ENCODE measurements around the gene MAGED1. TPM values are rescaled to one million over a fixed set of nuclear protein-coding genes. Genes with fewer than 3 reads are reported as not detected.

The MAGED1 gene
- total RNA-seq, 1 experiment from 2014 or later, result 128 TPM

DNA sequence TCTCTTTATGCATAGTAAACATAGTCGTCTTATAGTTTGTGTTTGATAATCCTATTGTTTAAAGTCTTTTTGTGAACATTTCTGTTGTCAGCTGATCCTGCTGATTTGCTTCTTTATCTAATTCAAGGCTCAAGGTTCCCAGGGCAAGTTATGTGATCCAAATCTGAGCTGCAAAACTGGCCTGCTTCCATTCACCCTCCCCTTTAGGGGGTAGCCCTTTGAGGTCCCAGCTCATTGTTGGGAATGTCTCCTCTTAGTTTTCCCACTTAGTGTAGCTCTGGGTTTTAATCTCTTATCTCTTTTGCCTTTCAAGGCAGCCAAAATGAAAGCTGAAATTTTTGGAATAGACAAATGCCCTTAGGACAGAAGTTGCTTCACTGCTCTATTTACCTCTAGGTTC, 40.2 kb upstream of the MAGED1 start:
- no peak overlapping the region for H3K4me3 ChIP-seq (ENCODE audit: low read length)
- ChIA-PET CTCF (no interaction called here), POLR2A (ENCODE audit: unreplicated experiment) (no interaction called here)
- H4K20me1 ChIP-seq (ENCODE audit: low read length), result 0 out of 2 replicates have a peak, but pooled peaks cover 4% of the 10 kb centered on the region
- no peak for ATAC-seq
- no peak overlapping the region for H3K4me2 ChIP-seq (ENCODE audit: low read length)
- no peaks in the 10 kb centered on the region for H3F3A ChIP-seq (ENCODE audit: low read length, unreplicated experiment)
- no peaks in the 10 kb centered on the region for H3K27me3 ChIP-seq (ENCODE audit: low read length)
- H3K4me1 ChIP-seq (ENCODE audit: insufficient read depth, low read length), result no peaks in the 10 kb centered on the region
- H3K9me3 ChIP-seq (ENCODE audit: low read length), result no peaks in the 10 kb centered on the region
- no peak overlapping the region for H2AFZ ChIP-seq (ENCODE audit: low read length)
- peaks cover 3% of the 10 kb centered on the region for H3K36me3 ChIP-seq (ENCODE audit: low read depth, low read length)
- no peak overlapping the region for H3K9ac ChIP-seq (ENCODE audit: low read length)
- no TSS peak for BruUV-seq (replicated peaks)
- H3K27ac ChIP-seq (ENCODE audit: low read length), result no peak overlapping the region
- no peak for DNase-seq
- no peaks in the 10 kb centered on the region for H3K9me2 ChIP-seq (replicated peaks; ENCODE audit: low read length)
- no peaks in the 10 kb centered on the region for H3K79me2 ChIP-seq (ENCODE audit: low read length)
- TF ChIP-seq EZH2phosphoT487 (IDR thresholded peaks at IDR 0.05; ENCODE audit: borderline replicate concordance, low read length) (no peak), EZH2 (IDR thresholded peaks at IDR 0.05; ENCODE audit: low read length, unreplicated experiment) (no peak)
- TF ChIP-seq, protein P1, sequence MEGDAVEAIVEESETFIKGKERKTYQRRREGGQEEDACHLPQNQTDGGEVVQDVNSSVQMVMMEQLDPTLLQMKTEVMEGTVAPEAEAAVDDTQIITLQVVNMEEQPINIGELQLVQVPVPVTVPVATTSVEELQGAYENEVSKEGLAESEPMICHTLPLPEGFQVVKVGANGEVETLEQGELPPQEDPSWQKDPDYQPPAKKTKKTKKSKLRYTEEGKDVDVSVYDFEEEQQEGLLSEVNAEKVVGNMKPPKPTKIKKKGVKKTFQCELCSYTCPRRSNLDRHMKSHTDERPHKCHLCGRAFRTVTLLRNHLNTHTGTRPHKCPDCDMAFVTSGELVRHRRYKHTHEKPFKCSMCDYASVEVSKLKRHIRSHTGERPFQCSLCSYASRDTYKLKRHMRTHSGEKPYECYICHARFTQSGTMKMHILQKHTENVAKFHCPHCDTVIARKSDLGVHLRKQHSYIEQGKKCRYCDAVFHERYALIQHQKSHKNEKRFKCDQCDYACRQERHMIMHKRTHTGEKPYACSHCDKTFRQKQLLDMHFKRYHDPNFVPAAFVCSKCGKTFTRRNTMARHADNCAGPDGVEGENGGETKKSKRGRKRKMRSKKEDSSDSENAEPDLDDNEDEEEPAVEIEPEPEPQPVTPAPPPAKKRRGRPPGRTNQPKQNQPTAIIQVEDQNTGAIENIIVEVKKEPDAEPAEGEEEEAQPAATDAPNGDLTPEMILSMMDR (conservative IDR thresholded peaks at IDR 0.05; ENCODE audit: low read depth, low read length), result no peak
- intact Hi-C loops (cut with micrococcal nuclease), result loop anchor here (10.0 kb wide), 1 partner anchor 358 kb away; the partner anchor contains the start of gene NUDT11

DNA sequence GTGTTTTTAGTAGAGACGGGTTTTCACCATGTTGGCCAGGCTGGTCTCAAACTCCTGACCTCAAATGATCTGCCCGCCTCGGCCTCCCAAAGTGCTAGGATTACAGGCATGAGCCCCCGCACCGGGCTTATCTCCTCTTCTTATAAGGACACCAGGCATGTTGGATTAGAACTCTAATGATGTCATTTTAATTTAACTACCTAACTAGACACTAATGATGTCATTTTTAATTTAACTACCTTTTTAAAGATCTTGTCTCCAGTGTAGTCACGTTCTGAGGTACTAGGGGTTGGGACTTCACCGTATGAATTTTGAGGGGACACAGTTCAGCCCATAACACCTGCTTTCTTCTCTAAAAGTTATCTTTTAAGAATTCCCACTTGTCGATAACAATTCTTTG, 37.7 kb upstream of the MAGED1 start:
- ChIA-PET POLR2A (ENCODE audit: unreplicated experiment) (no interaction called here), CTCF (no interaction called here)
- ATAC-seq, result no peak
- intact Hi-C loops (cut with micrococcal nuclease), result loop anchor here (10.0 kb wide), 1 partner anchor 361 kb away; the partner anchor contains the start of gene NUDT11
- no TSS peak for BruUV-seq (replicated peaks)
- no peaks in the 10 kb centered on the region for H3K9me3 ChIP-seq (ENCODE audit: low read length)
- H3F3A ChIP-seq (ENCODE audit: low read length, unreplicated experiment), result no peaks in the 10 kb centered on the region
- H3K36me3 ChIP-seq (ENCODE audit: low read depth, low read length), result peaks cover 3% of the 10 kb centered on the region
- no peak for DNase-seq
- no peaks in the 10 kb centered on the region for H3K4me1 ChIP-seq (ENCODE audit: insufficient read depth, low read length)
- no peaks in the 10 kb centered on the region for H3K79me2 ChIP-seq (ENCODE audit: low read length)
- H2AFZ ChIP-seq (ENCODE audit: low read length), result no peak overlapping the region
- TF ChIP-seq EZH2 (IDR thresholded peaks at IDR 0.05; ENCODE audit: low read length, unreplicated experiment) (no peak), EZH2phosphoT487 (IDR thresholded peaks at IDR 0.05; ENCODE audit: borderline replicate concordance, low read length) (no peak)
- TF ChIP-seq, protein P1 (conservative IDR thresholded peaks at IDR 0.05; ENCODE audit: low read depth, low read length), result no peak
- H3K9me2 ChIP-seq (replicated peaks; ENCODE audit: low read length), result no peaks in the 10 kb centered on the region
- no peak overlapping the region for H3K4me3 ChIP-seq (ENCODE audit: low read length)
- H3K27me3 ChIP-seq (ENCODE audit: low read length), result no peaks in the 10 kb centered on the region
- 0 out of 2 replicates have a peak, but pooled peaks cover 4% of the 10 kb centered on the region for H4K20me1 ChIP-seq (ENCODE audit: low read length)
- no peak overlapping the region for H3K9ac ChIP-seq (ENCODE audit: low read length)
- no peak overlapping the region for H3K4me2 ChIP-seq (ENCODE audit: low read length)
- no peak overlapping the region for H3K27ac ChIP-seq (ENCODE audit: low read length)

DNA sequence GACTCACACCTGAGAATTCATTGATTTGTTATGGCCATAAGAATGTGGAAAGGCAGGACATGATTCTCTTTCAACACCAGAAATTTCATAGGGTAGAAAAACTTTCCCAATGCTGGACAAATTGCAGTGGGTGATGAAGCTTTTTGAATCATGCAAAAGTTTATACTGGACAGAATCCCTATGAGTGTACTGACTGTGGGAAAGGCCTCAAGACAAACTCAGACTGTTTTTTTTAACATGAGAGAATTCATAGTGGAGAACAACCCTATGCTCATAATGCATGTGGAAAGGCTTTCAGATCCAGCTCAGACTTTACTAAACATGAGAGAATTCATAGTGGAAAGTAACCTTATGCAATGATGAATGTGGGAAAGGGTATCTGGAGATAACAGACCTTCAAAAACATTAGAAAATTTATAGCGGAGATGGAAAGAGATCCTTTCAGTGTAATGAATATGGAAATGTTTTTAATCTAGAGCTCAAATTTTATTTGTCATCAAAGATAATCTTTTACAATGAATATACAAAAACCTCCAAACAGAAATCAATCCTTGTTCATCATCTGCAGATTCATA, 36.2 kb upstream of the MAGED1 start:
- CTCF ChIA-PET, result no interaction called here
- Histone ChIP-seq H3K4me2 (ENCODE audit: low read length) (no peak overlapping the region), H3K36me3 (ENCODE audit: low read depth, low read length) (peaks cover 2% of the 10 kb centered on the region), H3K27ac (ENCODE audit: low read length) (no peak overlapping the region), H3K9ac (ENCODE audit: low read length) (no peak overlapping the region), H3F3A (ENCODE audit: low read length, unreplicated experiment) (no peaks in the 10 kb centered on the region), H2AFZ (ENCODE audit: low read length) (no peak overlapping the region), H4K20me1 (ENCODE audit: low read length) (no peaks in the 10 kb centered on the region), H3K9me3 (ENCODE audit: low read length) (no peaks in the 10 kb centered on the region), H3K27me3 (ENCODE audit: low read length) (no peaks in the 10 kb centered on the region), H3K4me1 (ENCODE audit: insufficient read depth, low read length) (no peaks in the 10 kb centered on the region), H3K79me2 (ENCODE audit: low read length) (no peaks in the 10 kb centered on the region), H3K9me2 (replicated peaks; ENCODE audit: low read length) (no peaks in the 10 kb centered on the region), H3K4me3 (ENCODE audit: low read length) (no peak overlapping the region)
- BruUV-seq (replicated peaks), result no TSS peak
- no peak for TF ChIP-seq EZH2 (IDR thresholded peaks at IDR 0.05; ENCODE audit: low read length, unreplicated experiment)
- TF ChIP-seq, protein P1 (conservative IDR thresholded peaks at IDR 0.05; ENCODE audit: low read depth, low read length), result no peak
- POLR2A ChIA-PET (ENCODE audit: unreplicated experiment), result no interaction called here
- DNase-seq (no peak), ATAC-seq (no peak)
- intact Hi-C loops (cut with micrococcal nuclease), result loop anchor here (10.0 kb wide), 1 partner anchor 362 kb away; the partner anchor contains the start of gene NUDT11
